HG02884 (cell line): Measurements from ENCODE around the gene SORCS2.

ENCODE experiments used
- ATAC-seq: cut with Tn5 transposase; IDR thresholded peaks from one replicate; pipeline ENCODE4 v1.9.1; 2021; ENCODE audit warnings: mild to moderate bottlenecking, moderate library complexity; ENCODE audit not compliant: unreplicated experiment

SORCS2 gene

DNA sequence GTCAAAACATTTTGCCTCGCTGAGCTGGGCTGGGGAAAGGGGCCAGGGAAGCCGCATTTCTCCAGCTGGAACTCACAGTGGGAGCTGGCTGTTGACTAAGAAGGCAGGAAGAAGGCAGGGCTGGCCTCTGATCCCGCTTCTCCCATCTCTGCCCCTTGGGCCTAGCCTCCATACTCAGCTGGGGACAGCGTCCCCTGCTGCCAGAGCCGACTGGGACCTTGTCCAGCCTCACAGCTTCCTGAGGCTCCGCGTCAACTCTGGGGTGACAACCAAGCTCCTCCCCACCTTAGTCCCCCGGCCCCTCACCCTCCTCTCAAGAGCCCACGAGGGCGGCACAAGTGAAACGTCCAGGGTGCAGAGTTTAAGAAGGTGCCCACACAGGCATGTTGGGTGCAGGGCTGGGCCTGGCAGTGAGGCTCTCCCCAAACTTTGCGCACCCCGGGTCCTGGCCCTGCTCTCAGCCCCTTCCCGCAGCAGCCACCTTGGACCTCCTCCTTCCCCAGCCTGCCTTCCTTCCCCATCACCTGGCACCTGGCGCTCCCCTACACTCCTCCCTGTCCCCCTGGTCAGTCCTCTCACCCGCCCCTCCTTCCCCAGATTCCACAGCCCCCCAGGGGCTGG, 141.6 kb downstream of the SORCS2 start:
- no peak for ATAC-seq

DNA sequence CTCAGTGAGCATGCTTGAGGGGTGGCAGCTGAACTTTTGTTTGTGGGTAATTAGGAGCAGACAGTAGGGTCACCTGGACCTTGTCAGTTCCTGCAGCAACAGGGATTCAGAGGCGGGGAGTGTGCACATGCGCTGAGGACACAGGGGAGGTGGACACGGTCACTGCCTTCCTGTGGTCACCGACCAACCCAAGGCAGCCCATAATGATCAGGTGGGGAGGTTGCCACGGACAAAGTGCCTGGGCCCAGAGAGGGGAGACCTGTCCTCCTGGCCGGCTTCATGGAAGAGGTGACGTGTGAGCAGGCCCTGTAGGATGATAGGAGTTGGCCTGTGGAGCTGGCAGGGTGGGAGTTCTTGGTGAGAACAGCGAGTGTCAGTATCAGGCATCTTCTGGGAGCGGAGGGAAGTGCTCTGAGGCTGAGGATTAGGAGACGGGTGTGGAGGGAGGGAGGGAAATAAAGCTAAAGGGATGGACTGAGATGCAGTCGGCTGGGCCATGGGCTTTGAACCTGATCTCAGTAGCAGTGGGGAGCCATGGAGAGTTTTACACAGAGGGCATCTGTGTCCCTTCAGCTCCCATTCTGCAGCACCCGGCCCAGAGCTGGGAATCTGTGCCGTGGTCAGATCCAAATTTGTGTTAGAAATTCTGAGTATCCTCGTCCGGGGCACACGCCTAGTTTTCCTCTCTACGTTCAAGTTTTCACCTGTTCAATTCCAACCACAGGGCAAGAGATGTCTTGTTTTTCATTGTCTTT, 142.4 kb downstream of the SORCS2 start:
- ATAC-seq: no peak

DNA sequence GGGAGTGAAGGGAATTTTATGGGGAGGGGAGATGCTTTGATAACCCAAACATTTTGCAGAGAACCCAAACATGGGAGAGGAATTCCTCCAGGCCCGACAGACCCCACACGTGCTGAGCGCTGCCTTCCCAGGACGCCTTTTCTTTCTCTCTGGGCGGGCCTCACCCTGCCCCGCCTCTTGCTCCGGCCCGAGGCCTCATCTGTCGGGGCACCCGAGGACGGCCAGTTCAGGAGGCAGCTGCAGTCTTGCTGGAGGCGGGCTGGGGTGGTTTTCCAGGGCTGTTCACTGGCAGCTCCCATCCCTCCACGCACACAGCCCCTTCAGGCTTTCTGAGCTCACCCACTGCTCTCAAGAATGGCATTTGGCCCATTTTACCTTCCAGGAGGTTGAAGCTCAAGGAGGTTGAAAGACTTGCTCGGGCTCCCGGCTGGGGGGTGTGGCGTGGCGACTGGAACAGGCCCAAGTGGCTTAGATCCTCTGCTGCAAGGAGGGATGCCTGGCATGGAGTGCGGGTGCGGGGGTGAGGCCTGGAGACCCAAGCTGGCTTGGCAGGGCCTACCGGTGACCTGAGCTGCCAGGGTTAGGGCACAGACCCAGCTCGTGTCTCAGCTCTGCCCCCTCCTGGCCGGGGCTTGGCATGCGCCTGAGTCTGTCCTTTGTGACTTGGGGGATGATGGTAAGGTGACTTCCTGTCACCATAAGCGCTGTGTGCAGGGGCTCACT, 143.2 kb downstream of the SORCS2 start:
- ATAC-seq: no peak

DNA sequence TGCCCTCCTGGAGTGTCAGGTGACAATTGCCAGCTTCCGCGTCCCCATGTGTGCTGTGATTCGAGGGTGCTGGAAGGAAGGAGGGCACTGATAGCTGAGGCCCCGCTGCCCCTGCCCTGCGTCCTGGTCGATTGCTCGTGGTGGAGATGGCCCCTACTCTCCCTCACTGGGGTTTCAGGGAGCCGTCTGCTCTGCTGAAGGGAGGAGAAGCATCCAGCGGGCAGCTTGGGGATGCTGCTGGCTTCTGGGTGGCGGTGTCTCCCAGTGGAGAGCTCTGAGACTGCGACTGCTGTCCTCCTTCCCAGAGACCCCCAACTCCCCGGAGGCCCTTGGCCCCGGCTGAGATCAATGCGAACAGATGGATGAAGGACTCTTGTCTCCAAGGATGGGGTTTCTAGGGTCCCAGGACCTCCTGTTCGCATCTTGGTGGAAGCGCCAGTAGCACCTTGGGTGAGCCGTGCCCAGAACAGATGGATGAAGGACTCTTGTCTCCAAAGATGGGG, 143.8 kb downstream of the SORCS2 start:
- no peak for ATAC-seq

DNA sequence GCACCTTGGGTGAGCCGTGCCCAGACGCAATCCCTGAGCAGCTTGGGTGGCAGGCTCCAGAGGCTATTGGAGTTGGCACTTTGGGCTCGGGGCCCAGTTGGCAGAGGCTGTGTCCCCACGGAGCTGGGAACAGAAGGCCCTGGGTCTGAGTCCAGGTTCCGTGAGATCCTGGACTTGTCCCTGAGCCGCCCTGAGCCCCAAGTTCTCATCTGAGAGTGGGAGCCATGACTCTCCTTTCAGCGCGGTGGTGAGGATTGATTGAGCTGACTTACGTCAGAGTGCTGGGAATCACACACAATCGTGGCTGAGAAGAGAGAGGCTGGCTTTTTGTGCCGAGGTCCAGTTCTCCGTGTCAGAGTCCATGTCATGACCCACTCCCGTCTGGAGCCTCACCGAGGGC, 144.4 kb downstream of the SORCS2 start:
- no peak for ATAC-seq

DNA sequence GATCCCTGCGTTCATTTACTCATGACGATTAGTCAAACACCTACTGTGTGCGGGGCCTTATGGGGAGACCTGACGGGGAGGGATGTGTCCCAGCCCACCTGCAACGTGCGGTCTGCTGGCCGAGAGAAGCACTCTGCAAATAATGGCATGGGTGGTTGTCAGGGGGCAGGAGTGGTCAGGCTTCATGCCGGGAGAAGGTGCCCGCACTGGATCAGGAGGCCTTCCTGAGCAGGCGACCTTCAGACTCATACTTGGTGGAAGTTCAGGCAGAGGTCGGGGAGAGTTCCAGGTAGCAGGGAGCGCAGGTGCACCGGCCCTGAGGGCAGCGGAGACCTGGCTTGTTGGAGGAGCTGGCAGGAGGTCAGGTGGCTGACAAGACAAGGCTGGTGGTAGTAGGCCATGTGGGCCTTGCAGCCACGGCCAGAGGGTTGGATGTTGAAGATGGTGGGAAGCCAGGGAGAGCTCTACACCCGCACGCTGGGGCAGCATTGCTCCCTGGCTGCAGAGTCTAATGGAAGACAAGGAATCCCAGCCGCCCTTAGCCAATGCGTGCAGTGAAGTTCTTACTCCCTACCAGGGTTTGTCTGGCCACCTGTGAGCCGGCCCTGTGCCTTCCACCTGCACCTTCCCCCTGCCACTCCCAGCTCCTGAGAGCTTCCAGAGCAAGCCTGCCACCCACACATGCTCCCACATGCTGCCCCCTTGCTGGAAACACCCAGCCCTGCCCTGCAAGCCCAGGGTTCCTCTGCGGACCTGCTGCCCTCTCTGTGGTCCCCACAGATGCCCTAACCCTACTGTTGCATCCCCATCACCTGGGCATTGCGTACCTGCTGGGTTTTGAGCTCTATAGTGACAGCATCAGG, 145.1 kb downstream of the SORCS2 start:
- ATAC-seq: no peak

DNA sequence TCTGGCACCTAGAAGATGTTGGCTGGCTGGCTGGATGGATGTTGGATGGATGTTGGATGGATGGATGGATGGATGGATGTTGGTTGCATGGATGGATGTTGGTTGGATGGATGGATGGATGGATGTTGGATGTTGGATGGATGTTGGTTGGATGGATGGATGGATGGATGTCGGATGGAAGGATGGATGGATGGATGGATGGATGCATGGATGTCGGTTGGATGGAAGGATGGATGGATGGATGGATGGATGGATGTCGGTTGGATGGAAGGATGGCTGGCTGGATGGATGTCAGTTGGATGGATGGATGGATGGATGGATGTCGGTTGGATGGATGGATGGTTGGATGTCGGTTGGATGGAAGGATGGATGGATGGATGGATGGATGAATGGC, 145.7 kb downstream of the SORCS2 start:
- no peak for ATAC-seq

DNA sequence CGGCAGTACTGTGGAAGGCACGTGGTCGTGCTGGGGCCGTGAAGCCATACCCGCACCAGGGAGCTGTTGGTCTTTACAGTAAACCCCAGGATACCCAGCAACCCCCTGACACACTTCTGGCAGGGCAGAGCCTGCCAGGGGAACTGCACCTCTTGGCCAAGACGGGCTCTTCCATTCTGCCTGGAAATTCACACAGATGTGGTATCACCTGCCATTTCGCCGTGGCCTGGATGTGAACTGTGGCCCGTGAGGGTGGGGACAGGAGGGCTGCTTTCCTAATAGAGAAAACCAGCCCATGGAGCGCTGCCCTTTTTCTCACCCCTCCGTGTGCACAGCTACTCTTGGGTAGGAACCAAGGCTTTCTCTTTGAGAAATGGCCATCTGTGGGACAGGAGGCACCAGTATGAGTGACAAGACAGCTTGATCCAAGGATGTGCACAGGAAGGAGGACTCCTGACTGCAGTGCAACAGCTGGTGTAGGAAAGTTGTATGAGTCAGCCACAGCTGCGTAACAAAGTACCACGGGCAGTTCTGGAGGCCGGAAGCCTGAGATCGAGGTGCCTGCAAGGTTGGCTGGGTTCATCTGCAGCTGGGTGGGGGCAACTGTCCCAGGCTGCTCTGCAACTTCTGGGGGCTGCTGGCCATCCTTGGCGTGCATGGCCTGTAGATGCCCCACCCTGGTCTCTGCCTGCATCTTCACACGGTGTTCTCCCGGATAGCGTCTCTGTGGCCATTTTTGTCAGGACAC, 146.7 kb downstream of the SORCS2 start:
- no peak for ATAC-seq

DNA sequence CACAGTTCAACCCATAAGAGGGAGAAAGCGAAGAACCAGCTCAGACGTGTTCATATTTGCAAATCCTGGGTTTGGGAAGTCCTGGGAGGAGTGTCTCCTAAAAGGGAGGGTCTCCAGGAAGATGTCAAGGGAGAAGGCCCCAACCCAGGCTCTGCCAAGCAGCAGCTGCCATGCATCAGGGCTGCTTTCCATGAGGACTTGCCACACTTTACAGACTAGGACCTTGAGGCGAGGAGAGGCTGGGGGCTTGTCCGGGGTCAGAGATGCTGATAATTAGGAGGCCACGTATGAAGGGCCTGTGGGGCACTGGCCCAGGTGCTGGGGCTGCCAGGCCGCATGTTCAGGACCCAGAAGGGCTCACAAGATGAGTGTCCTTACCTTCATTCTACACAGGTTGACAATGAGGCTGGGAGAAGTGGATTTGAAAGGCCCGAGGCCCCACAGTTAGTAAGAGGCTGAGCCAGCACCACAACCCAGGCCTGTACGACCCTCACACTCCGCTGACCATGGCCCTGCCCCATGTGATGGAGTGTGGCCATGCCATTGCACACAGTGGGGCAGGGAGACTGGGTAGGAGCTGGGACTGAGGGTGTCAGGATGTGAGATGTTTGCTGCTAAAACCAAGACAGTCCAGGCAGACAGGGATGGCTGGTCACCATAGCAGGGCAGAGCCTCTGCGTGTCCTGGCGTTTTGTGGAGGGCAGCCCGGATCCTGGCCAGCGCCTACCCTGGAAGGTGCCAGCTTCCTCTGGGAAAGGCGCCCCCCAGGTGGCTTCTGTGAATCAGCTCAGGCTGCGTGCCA, 147.6 kb downstream of the SORCS2 start:
- no peak for ATAC-seq

DNA sequence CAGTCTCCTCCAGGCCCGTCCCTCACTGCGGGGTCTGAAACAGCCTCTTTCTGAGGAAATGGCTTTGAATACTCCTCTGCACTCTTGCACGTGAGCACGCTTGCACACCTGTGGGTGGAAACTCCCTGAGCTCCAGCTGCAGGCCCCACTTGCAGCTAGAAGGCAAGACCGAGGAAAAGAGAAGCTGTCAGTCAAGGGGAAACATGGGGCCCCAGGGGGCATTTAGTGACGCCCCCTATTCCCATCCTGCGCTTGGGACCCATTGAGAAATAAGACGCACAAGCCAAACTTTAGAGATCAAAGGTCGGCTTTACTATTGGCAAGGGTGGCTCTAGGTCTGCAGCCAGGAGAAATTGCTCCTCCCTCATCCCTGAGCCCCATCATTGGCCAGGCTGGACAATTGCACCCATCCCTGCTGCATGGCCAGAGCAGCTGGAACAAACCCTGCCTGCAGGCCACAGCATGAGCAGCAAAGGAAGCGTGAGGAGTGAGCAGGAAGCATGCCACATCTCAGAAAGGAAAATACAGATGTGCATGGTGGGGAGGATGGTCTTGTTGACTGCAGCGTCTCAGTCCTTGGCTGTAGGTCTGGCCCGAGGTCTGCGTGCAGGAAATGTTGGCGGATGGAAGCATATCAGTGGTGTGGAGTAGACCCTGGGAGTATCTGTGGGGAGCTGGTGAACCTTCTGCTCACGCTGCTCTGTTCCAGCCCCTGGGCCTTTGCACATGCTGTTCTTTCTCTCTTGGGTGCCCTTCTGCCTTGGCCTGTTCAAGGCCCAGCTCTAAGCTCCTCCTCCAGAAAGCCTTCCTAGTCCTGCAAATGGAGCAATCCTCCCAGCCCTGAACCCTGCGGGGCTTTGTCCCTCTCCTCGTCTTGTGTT, 148.5 kb downstream of the SORCS2 start:
- ATAC-seq: no peak

DNA sequence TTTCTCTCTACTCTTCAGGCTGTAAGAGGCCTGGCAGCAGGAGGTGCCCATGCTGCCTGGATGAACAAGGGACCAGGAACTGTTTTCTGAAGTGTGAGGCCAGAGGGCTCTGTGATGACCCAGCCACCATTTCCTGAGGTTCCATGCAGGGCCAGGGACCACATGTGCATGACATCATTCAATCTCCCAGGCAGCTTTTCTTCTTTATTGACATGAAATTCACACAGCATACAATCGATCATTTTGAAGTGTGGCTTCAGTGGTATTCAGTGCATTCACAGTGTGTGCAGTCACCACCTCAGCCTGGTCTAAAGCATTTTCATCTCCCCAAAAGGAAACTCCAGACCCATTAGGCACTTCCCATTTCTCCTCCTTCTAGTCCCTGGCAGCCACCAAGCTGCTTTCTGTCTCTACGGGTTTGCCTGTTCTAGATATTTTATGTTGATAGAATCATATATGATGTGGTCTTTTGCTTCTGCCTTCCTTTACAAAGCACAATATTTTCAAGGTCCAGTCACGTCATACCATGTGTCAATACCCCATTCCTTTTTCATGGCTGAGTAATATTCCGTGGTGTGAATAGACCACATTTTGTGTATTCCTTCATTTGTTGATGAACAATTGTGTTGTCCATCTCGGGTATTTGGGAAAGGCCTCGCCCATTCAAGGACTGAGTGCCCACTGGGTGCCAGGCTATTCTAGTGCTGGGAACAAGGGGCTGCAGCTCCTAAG, 149.3 kb downstream of the SORCS2 start:
- ATAC-seq: no peak

DNA sequence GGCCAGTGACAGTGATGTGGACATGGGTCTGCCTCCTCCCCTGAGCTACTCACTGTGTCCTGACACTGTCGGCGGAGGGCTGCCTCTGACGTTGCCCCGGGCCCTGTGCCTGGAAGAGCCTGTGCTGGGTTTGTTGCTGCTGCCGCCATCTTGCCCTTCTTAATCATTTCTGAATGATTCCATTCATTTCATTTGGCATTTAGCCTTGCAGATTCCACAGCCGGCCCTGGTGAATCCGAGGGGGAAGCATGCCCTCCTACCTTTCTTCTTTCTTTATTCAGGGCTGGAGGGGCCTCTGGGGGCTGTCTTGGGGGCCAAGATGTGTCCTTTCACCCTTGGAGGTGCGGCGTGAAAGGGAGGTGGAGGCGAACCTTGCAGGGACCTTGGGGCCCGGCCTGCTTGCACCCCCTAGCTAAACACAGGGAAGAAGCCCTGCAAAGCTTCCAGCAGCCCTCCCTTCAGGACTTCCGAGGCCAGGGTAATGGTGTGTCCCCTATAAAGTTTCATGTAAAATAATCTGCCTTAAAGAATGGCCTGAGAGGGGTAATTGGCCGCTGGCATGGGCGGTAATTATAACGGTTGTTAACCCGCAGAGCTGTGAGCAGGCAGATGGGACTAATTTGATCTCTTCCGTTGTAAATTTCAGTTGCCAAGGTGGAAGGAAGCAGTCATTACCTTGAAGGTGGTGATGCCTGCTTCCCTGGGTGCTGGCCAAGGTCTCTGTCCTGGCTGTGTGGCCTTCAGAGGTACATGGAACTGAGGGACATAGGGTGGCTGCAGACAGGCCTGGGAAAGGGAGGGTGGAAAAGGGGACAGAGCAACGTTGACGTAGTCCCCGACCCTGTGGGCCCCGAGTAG, 150.1 kb downstream of the SORCS2 start:
- ATAC-seq: no peak

DNA sequence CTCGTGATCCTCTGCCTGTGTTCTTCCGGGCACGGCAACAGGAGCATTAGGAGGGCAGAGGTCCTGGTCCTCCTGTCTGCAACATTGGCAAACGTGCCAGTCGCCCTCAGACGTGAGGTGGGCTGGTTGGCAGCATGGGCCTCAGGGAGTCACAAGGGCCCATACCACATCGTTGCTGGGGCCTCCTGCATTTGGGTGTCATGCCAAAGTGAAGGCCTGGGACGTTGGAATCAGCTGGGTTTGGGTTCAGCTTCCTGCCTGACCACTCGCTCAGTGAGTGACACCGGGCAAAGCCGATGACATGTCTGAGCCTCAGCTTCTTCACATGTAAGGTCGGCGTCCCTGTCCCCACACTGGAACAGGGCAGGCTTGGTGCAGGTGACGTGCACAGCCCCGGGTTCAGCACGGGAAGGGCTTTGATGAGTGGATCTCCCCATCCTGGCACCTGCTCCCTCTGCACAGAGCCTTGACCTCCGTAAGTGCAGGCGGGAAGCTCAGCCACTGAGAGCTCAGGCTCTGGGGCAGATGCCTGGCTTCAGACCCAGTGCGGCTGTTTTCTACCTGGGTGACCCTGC, 150.8 kb downstream of the SORCS2 start:
- ATAC-seq: no peak

DNA sequence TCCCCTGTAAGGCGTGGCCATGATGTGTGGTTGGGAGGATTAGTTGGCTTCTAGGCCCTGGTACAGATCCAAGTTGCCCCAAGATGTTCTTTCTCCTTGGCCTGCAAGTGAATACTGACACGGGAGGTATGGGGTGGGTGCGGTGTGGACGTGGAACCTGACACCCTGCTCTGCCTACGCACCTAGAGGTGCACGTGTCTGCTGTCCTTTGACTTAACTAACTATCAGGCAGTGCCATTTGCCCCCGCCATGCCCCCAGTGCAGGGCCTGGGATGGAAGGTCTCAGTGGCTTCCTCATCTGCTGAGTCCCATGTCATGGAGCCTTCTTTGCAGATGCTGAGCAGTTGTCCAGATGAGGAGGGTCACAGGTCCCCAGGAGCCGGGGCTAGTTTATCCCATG, 151.6 kb downstream of the SORCS2 start:
- no peak for ATAC-seq

DNA sequence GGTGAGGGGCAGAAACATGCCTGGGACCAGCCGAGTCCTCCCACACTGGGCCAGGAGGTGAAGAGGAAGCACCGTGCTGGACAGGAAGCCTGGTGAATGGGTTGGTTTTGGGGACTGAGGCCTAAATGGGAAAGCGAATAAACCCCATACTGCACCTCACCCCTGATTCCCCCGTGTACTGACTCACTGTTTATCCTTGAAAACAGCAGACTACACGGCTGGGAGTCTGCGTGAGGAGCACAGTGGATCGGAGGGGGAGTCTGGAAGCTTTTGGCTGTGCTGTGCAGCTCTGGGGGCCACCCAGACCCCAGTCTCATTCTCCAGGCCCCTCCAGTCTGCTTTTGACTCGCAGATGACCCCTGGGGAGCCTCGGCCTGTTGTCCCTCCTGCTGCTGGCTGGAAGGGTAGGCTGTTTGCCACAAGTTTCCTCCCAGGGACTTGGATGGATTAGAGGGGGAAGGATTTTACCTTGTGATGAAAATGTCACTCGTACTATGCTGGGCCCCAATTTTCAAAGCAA, 152.4 kb downstream of the SORCS2 start:
- ATAC-seq: no peak

DNA sequence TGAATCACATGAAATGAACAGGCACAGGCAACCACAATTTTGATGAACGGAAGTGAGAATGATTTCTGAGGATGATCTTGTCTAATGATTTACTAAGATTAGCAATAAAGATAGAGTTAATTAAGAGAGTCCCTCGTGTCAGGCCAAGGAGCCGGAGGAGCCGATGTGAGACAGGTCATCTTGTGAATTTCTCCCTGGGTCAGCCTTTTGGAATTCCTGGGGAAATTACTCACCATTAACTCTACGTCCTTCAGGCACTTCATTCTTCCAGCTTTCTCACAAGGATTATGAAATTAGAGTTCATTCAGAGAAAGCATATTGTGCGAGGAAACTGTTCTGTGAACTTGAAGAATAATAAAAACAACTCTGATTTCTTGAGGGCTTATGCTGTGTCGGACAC, 155.6 kb downstream of the SORCS2 start:
- no peak for ATAC-seq
